GM12878 (cell line): ENCODE data around the gene SRCAP. TPM values are rescaled to one million over a fixed set of nuclear protein-coding genes. Genes with fewer than 3 reads are reported as not detected.

Experiments used
- BMI1 ChIP-seq: fragments of 450-650 bp; IDR thresholded peaks from 2 replicates; pipeline ENCODE4 v1.6.1; 2016; ENCODE audit warnings: mild to moderate bottlenecking, moderate library complexity, borderline replicate concordance
- EGR1 ChIP-seq, 2 experiments: IDR thresholded peaks; 1 replicate in 1 of 2; 2 replicates in 1 of 2; pipeline ENCODE4 v1.6.1; 2011 to 2012; ENCODE audit warnings: low read depth in 2 of 2, low read length in 2 of 2, borderline replicate concordance in 1 of 2, mild to moderate bottlenecking in 1 of 2, moderate library complexity in 1 of 2
- JUND ChIP-seq: IDR thresholded peaks from 2 replicates; pipeline ENCODE4 v1.6.1; 2012; ENCODE audit warnings: low read depth, mild to moderate bottlenecking, low read length, improper control_type of control experiment, moderate library complexity
- MEF2B ChIP-seq: fragments of 450-650 bp; IDR thresholded peaks from 2 replicates; pipeline ENCODE4 v1.6.1; 2018; ENCODE audit warnings: mild to moderate bottlenecking, moderate library complexity; ENCODE audit not compliant: partially characterized antibody, poor library complexity, severe bottlenecking
- ZNF592 ChIP-seq: fragments of 450-650 bp; IDR thresholded peaks from 2 replicates; pipeline ENCODE4 v1.6.1; 2017; ENCODE audit warnings: mild to moderate bottlenecking, moderate library complexity
- polyA plus RNA-seq, 11 experiments: library from polyadenylated mRNA; depleted of rRNA in 4 of 11; unstranded in 6 of 11; stranded (reverse) in 5 of 11; fragments of >200 nt; fragmentation: Nextera tagmentation in 4 of 11; fragmentation: Illumina TruSeq in 1 of 11; extraction: Ambion mirVana in 4 of 11; extraction: Trizol in 1 of 11; gene quantifications; 1 replicate in 1 of 11; 2 replicates in 10 of 11; pipeline versions ENCODE4 v1.2.1 to v1.2.3, GENCODE V29; 2011 to 2016; ENCODE audit warnings: inconsistent platforms in 2 of 11, missing spikeins in 2 of 11, low read depth in 1 of 11
- total RNA-seq, 4 experiments: library from RNA; depleted of rRNA in 3 of 4; stranded (reverse); fragments of >200 nt in 3 of 4; fragmentation: Illumina TruSeq in 1 of 4; extraction: Trizol in 1 of 4; gene quantifications; 2 replicates each; pipeline versions ENCODE4 v1.2.1 to v1.2.3, GENCODE V29; 2013 to 2021
- TF ChIP-seq, protein P1 (sequence below): fragments of 450-650 bp; formaldehyde crosslinking; IDR thresholded peaks from 2 replicates; pipeline ENCODE4 v1.5.0; 2022; ENCODE audit warnings: mild to moderate bottlenecking, missing genetic modification characterization

SRCAP gene
- total and polyA plus RNA-seq, 10 of the 15 experiments (the other 5 are each of a cell fraction or from before 2014, with no cell fraction given): 0.24 to 58.4 (median 11.6) TPM

DNA sequence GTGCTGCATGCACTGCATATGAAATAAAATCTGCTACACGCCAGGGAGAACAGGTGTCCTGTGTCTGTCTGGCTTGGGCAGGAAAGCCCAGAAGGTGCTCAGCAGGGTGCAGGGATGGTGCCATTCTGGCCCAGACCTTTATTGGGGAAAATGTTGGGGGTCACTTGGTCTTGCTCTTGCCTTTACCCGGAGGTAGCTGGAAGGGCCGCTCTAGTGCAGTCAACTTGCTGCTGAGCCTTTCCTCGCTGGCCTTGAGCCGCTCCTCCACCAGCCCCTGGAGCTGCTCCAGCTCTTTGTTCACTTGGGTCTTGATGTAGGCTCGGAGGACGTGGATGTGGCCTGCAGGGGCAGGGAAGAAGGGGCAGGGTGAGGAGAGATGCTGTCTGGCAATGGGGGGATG, 58.3 kb downstream of the SRCAP start (continued):
- TF ChIP-seq MEF2B: no peak
- TF ChIP-seq BMI1: no peak
- no peak for TF ChIP-seq JUND
- TF ChIP-seq EGR1 (IDR thresholded peaks at IDR 0.05; ENCODE audit: borderline replicate concordance in 1 of 2, low read depth in 2 of 2, low read length in 2 of 2): no peak
- TF ChIP-seq, protein P1, sequence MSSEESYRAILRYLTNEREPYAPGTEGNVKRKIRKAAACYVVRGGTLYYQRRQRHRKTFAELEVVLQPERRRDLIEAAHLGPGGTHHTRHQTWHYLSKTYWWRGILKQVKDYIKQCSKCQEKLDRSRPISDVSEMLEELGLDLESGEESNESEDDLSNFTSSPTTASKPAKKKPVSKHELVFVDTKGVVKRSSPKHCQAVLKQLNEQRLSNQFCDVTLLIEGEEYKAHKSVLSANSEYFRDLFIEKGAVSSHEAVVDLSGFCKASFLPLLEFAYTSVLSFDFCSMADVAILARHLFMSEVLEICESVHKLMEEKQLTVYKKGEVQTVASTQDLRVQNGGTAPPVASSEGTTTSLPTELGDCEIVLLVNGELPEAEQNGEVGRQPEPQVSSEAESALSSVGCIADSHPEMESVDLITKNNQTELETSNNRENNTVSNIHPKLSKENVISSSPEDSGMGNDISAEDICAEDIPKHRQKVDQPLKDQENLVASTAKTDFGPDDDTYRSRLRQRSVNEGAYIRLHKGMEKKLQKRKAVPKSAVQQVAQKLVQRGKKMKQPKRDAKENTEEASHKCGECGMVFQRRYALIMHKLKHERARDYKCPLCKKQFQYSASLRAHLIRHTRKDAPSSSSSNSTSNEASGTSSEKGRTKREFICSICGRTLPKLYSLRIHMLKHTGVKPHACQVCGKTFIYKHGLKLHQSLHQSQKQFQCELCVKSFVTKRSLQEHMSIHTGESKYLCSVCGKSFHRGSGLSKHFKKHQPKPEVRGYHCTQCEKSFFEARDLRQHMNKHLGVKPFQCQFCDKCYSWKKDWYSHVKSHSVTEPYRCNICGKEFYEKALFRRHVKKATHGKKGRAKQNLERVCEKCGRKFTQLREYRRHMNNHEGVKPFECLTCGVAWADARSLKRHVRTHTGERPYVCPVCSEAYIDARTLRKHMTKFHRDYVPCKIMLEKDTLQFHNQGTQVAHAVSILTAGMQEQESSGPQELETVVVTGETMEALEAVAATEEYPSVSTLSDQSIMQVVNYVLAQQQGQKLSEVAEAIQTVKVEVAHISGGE: no peak
- no peak for TF ChIP-seq ZNF592
